ENCODE results near the gene TM6SF1. TPM values are rescaled to one million over a fixed set of nuclear protein-coding genes. Genes with fewer than 3 reads are reported as not detected.
A peak's percentile ranks its signal among the peaks of the same experiment; 100 is the strongest.

The TM6SF1 gene
- total RNA-seq, 2 donors from 2014 or later = 1.2 to 1.9 TPM

DNA sequence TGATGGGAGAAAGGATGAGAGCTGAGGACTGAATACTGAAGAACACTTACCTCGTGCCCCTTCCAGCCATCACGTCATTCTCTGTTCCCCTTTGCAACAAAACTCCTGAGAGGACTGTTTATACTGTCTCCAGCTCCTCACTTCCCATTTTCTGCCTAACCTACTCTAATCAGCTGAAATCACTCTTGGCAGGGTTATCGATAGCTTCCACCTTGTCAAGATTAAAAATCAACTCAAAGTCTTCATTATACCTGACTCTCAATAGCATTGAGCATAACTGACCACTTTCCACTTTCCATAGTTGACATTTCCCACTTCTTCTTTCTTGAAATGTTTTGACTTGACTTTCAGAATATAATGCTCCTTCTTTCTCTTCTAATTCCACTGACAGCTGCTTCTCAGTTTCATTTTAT is 44.7 kb upstream of the TM6SF1 start:
- TF ChIP-seq, protein P1, sequence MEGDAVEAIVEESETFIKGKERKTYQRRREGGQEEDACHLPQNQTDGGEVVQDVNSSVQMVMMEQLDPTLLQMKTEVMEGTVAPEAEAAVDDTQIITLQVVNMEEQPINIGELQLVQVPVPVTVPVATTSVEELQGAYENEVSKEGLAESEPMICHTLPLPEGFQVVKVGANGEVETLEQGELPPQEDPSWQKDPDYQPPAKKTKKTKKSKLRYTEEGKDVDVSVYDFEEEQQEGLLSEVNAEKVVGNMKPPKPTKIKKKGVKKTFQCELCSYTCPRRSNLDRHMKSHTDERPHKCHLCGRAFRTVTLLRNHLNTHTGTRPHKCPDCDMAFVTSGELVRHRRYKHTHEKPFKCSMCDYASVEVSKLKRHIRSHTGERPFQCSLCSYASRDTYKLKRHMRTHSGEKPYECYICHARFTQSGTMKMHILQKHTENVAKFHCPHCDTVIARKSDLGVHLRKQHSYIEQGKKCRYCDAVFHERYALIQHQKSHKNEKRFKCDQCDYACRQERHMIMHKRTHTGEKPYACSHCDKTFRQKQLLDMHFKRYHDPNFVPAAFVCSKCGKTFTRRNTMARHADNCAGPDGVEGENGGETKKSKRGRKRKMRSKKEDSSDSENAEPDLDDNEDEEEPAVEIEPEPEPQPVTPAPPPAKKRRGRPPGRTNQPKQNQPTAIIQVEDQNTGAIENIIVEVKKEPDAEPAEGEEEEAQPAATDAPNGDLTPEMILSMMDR (conservative IDR thresholded peaks at IDR 0.05) = no peak
- no peak overlapping the region for H3K27ac ChIP-seq (ENCODE audit: low read depth, low read length)

DNA sequence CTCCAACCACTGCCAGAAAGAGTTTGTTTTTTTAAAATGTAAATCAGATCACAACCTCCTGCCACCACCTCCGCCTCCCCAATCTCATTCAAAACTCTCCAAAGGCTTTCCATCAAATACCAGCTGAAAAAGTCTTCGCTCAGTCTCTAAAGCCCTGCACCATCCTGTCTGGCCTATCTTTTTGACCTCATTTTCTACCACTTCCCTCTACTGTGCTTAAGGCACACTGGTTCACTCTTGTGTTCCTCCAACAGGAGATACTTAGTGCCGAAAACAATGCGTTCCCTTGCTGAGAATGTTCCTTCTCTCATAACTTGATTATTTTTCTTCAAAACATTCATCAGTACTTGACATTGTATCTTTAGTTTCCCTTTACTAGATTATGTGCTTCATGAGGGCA is 43.9 kb upstream of the TM6SF1 start:
- H3K27me3 ChIP-seq (ENCODE audit: control insufficient read depth, insufficient read depth, low read length, poor library complexity, severe bottlenecking) = no peaks in the 10 kb centered on the region
- H3K27me3 Mint-ChIP-seq (ENCODE audit: insufficient read depth) = no peaks in the 10 kb centered on the region
- TF ChIP-seq, protein P1 (conservative IDR thresholded peaks at IDR 0.05) = no peak
- no peak overlapping the region for H3K9ac ChIP-seq (ENCODE audit: extremely low read depth, low read length, poor library complexity, severe bottlenecking)
- peaks cover 23% of the 10 kb centered on the region for H3K4me1 Mint-ChIP-seq
- 92 to 96% methylated on average over 4 of the region's 4 CpGs for WGBS, 2 experiments (ENCODE audit: insufficient coverage in 1 of 2, insufficient read length in 1 of 2)
- no peaks in the 10 kb centered on the region for H3K9me3 ChIP-seq (ENCODE audit: control insufficient read depth, low read length)
- H3K4me3 Mint-ChIP-seq = no peak overlapping the region
- no peaks in the 10 kb centered on the region for H3K9me3 Mint-ChIP-seq
- no peak for DNase-seq
- no peak overlapping the region for H3K27ac Mint-ChIP-seq
- peak overlapping the region; percentile 95 for H3K4me3 ChIP-seq (ENCODE audit: low read length)
- peaks cover 18% of the 10 kb centered on the region for H3K36me3 ChIP-seq (ENCODE audit: control insufficient read depth, insufficient read depth, low read length)
- no peak overlapping the region for H3K27ac ChIP-seq (ENCODE audit: low read depth, low read length)
- peaks cover 2% of the 10 kb centered on the region for H3K36me3 Mint-ChIP-seq (ENCODE audit: low read depth)
- H3K4me1 ChIP-seq (ENCODE audit: control insufficient read depth, insufficient read depth, low read length) = no peaks in the 10 kb centered on the region

More for the DNA sequence above, 44.7 kb upstream of the TM6SF1 start:
- H3K27me3 ChIP-seq (ENCODE audit: control insufficient read depth, insufficient read depth, low read length, poor library complexity, severe bottlenecking) = no peaks in the 10 kb centered on the region
- Mint-ChIP-seq H3K36me3 (ENCODE audit: low read depth) (peaks cover 2% of the 10 kb centered on the region), H3K27ac (no peak overlapping the region), H3K4me1 (peaks cover 24% of the 10 kb centered on the region), H3K4me3 (no peak overlapping the region), H3K27me3 (ENCODE audit: insufficient read depth) (no peaks in the 10 kb centered on the region), H3K9me3 (no peaks in the 10 kb centered on the region)
- H3K4me3 ChIP-seq (ENCODE audit: low read length) = peak overlapping the region; percentile 16
- WGBS, 2 experiments (ENCODE audit: insufficient coverage in 1 of 2, insufficient read length in 1 of 2) = 89 to 90% methylated on average over 3 of the region's 3 CpGs
- H3K9me3 ChIP-seq (ENCODE audit: control insufficient read depth, low read length) = no peaks in the 10 kb centered on the region
- no peak for DNase-seq
- H3K9ac ChIP-seq (ENCODE audit: extremely low read depth, low read length, poor library complexity, severe bottlenecking) = no peak overlapping the region
- peaks cover 3% of the 10 kb centered on the region for H3K4me1 ChIP-seq (ENCODE audit: control insufficient read depth, insufficient read depth, low read length)
- H3K36me3 ChIP-seq (ENCODE audit: control insufficient read depth, insufficient read depth, low read length) = peaks cover 19% of the 10 kb centered on the region

DNA sequence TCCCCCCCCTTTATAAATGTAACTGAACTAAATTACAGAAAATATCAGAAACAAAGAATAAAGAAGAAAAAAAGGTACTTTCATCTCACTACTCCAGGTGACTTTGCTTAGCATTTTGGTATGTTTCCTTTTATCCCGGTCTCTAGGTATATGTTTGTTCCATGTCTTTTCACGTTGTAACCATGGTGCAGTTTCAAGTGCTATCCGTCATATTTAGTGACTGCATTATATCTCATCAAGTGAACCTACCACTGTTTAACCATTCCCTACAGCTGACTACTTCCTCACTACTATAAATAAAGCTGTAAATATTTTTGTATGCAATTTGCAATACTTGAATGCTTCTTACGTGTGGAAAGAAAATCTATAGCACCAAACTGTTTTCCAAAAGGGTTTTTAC is 42.6 kb upstream of the TM6SF1 start:
- H3K4me3 Mint-ChIP-seq = peak overlapping the region; percentile 80
- Histone ChIP-seq H3K9ac (ENCODE audit: extremely low read depth, low read length, poor library complexity, severe bottlenecking) (peak overlapping the region; percentile 29), H3K9me3 (ENCODE audit: control insufficient read depth, low read length) (peaks cover 4% of the 10 kb centered on the region), H3K4me1 (ENCODE audit: control insufficient read depth, insufficient read depth, low read length) (no peaks in the 10 kb centered on the region), H3K4me3 (ENCODE audit: low read length) (peak overlapping the region; percentile 95), H3K27me3 (ENCODE audit: control insufficient read depth, insufficient read depth, low read length, poor library complexity, severe bottlenecking) (no peaks in the 10 kb centered on the region), H3K27ac (ENCODE audit: low read depth, low read length) (no peak overlapping the region), H3K36me3 (ENCODE audit: control insufficient read depth, insufficient read depth, low read length) (peaks cover 15% of the 10 kb centered on the region)
- H3K9me3 Mint-ChIP-seq = peaks cover 7% of the 10 kb centered on the region
- peaks cover 21% of the 10 kb centered on the region for H3K4me1 Mint-ChIP-seq
- WGBS, 2 experiments (ENCODE audit: insufficient coverage in 1 of 2, insufficient read length in 1 of 2) = 81 to 92% methylated on average over 2 to 4 of the region's 4 CpGs
- H3K27ac Mint-ChIP-seq = no peak overlapping the region
- H3K36me3 Mint-ChIP-seq (ENCODE audit: low read depth) = no peaks in the 10 kb centered on the region
- no peak for DNase-seq
- TF ChIP-seq, protein P1 (conservative IDR thresholded peaks at IDR 0.05) = no peak
- no peaks in the 10 kb centered on the region for H3K27me3 Mint-ChIP-seq (ENCODE audit: insufficient read depth)
